A673 (cell line): ENCODE measurements around the gene RIPOR2.

ENCODE experiments used
- CTCF ChIP-seq: fragments of 300-800, 200-600 bp; sonication (generic); conservative IDR thresholded peaks from 2 replicates; pipeline ENCODE4 v1.5.1; 2017; ENCODE audit warnings: low read depth, mild to moderate bottlenecking, antibody characterized with exemption, low read length, moderate library complexity, mixed read lengths
- EZH2 ChIP-seq: fragments of 200-600 bp; sonication (generic); IDR thresholded peaks from 2 replicates; pipeline ENCODE4 v1.6.1; 2017; ENCODE audit warnings: borderline replicate concordance, low read depth, mild to moderate bottlenecking, mixed read lengths, antibody characterized with exemption, low read length; ENCODE audit not compliant: poor library complexity, severe bottlenecking

GRCh38 chr6:24882295-24882694 is 53.5 kb downstream of the RIPOR2 start:
- TF ChIP-seq EZH2 (no peak), CTCF (no peak)
